ENCODE data around the gene SCYGR7.
"Not testable (repeated sequence)": the region's sequence is repeated elsewhere in the genome, so short reads cannot be mapped to it uniquely, and the experiment has no call there.

DNA sequence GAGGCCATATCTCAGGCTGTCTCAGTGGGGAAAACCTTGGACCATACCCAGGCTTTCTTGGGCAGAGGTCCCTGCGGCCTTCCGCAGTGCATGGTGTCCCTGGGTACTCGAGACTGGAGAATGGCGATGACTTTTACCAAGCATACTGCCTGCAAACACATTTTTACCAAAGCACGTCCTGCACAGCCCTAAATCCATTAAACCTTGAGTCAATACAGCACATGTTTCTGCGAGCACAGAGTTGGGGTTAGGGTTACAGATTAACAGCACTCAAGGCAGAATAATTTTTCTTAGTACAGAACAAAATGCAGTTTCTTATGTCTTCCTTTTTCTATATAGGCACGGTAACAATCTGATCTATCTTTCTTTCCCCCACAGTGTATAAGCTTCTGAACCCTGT is 5.3 kb upstream of the SCYGR7 start:
- TF ChIP-seq, protein P1, sequence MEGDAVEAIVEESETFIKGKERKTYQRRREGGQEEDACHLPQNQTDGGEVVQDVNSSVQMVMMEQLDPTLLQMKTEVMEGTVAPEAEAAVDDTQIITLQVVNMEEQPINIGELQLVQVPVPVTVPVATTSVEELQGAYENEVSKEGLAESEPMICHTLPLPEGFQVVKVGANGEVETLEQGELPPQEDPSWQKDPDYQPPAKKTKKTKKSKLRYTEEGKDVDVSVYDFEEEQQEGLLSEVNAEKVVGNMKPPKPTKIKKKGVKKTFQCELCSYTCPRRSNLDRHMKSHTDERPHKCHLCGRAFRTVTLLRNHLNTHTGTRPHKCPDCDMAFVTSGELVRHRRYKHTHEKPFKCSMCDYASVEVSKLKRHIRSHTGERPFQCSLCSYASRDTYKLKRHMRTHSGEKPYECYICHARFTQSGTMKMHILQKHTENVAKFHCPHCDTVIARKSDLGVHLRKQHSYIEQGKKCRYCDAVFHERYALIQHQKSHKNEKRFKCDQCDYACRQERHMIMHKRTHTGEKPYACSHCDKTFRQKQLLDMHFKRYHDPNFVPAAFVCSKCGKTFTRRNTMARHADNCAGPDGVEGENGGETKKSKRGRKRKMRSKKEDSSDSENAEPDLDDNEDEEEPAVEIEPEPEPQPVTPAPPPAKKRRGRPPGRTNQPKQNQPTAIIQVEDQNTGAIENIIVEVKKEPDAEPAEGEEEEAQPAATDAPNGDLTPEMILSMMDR (IDR thresholded peaks at IDR 0.05 in 4 of 5, conservative IDR thresholded peaks at IDR 0.05 in 1 of 5) = not testable (repeated sequence)
- TF ChIP-seq POLR2A (IDR thresholded peaks at IDR 0.05) = not testable (repeated sequence)

Data from gastrocnemius medialis (tissue), 4 donors.